SH-SY5Y (cell line): Measurements from ENCODE around the gene RASGRF2.

ENCODE experiments used
- GATA2 ChIP-seq: IDR thresholded peaks from 2 replicates; pipeline ENCODE4 v1.6.1; 2011; ENCODE audit warnings: mild to moderate bottlenecking, low read depth, low read length
- GATA3 ChIP-seq: IDR thresholded peaks from 2 replicates; pipeline ENCODE4 v1.6.1; 2011; ENCODE audit warnings: low read depth, mild to moderate bottlenecking, low read length, moderate library complexity

The RASGRF2 gene

GRCh38 chr5:81058121-81058520, 98.0 kb downstream of the RASGRF2 start:
- TF ChIP-seq GATA2 (no peak), GATA3 (no peak)

GRCh38 chr5:81065492-81065891, 105.3 kb downstream of the RASGRF2 start:
- no peak for TF ChIP-seq GATA3
- TF ChIP-seq GATA2 = no peak

GRCh38 chr5:81066102-81066501, 105.9 kb downstream of the RASGRF2 start:
- TF ChIP-seq GATA2 (no peak), GATA3 (no peak)

GRCh38 chr5:81067406-81067805, 107.2 kb downstream of the RASGRF2 start:
- TF ChIP-seq GATA2 (no peak), GATA3 (no peak)

GRCh38 chr5:81068063-81068462, 107.9 kb downstream of the RASGRF2 start:
- TF ChIP-seq GATA2 = no peak
- no peak for TF ChIP-seq GATA3

- TF ChIP-seq GATA3 (no peak), GATA2 (no peak)
Observed at GRCh38 chr5:81068635-81069034, 108.5 kb downstream of the RASGRF2 start.

GRCh38 chr5:81069990-81070389, 109.8 kb downstream of the RASGRF2 start:
- TF ChIP-seq GATA3 (no peak), GATA2 (no peak)

GRCh38 chr5:81070571-81071255, 110.5 kb downstream of the RASGRF2 start:
- no peak for TF ChIP-seq GATA3
- TF ChIP-seq GATA2 = no peak

- TF ChIP-seq GATA2 (no peak), GATA3 (no peak)
Observed at GRCh38 chr5:81075041-81075440, 114.9 kb downstream of the RASGRF2 start.

GRCh38 chr5:81077105-81077504, 116.9 kb downstream of the RASGRF2 start:
- TF ChIP-seq GATA2 (no peak), GATA3 (no peak)

- no peak for TF ChIP-seq GATA2
- no peak for TF ChIP-seq GATA3
Observed at GRCh38 chr5:81078930-81079329, 118.8 kb downstream of the RASGRF2 start.

- no peak for TF ChIP-seq GATA3
- no peak for TF ChIP-seq GATA2
Observed at GRCh38 chr5:81080809-81081460, 120.8 kb downstream of the RASGRF2 start.

- TF ChIP-seq GATA3 (no peak), GATA2 (no peak)
Observed at GRCh38 chr5:81081461-81081835, 121.3 kb downstream of the RASGRF2 start.

GRCh38 chr5:81086881-81087281, 126.7 kb downstream of the RASGRF2 start:
- TF ChIP-seq GATA2 (no peak), GATA3 (no peak)

- TF ChIP-seq GATA2 (no peak), GATA3 (no peak)
Observed at GRCh38 chr5:81091199-81091598, 131.0 kb downstream of the RASGRF2 start.

- TF ChIP-seq GATA2 = no peak
- no peak for TF ChIP-seq GATA3
Observed at GRCh38 chr5:81093536-81094196, 133.5 kb downstream of the RASGRF2 start.
